H1 (cell line): ENCODE data around the gene RBMS1. TPM values are rescaled to one million over a fixed set of nuclear protein-coding genes. Genes with fewer than 3 reads are reported as not detected.

Experiments used
- CTCF ChIA-PET: fragments of 300-600 bp; sonication (Branson Sonifier 250); formaldehyde crosslinking; loops from one replicate; lab custom pipeline; 2021; ENCODE audit not compliant: partially characterized antibody; lab: Charles Lee
- POLR2A ChIA-PET: fragments of 300-600 bp; sonication (Branson Sonifier 250); formaldehyde crosslinking; loops from one replicate; lab custom pipeline; 2021; ENCODE audit warnings: inconsistent platforms; ENCODE audit not compliant: partially characterized antibody; lab: Charles Lee
- DNase-seq, 2 experiments: peaks; one replicate each; pipeline versions ENCODE4 v3.0.0 to v3.0.0-alpha.2; 2010 to 2022; ENCODE audit warnings: low spot score in 2 of 2, low read depth in 1 of 2, mixed read lengths in 1 of 2
- FAIRE-seq: peaks from 2 replicates; lab custom pipeline; 2011; peaks lifted over from hg19 to GRCh38; lab: Jason Lieb, UNC
- H2AFZ ChIP-seq: 2 replicates; pipeline ENCODE4 v1.8.1; 2012; ENCODE audit warnings: low read length, inconsistent platforms
- H2AK5ac ChIP-seq: 2 replicates; pipeline ENCODE4 v1.6.1; 2013; ENCODE audit warnings: low read depth, low read length
- H2BK120ac ChIP-seq: replicated peaks from 2 replicates; pipeline ENCODE3; 2013; ENCODE audit warnings: low read depth, low read length, inconsistent platforms
- H2BK12ac ChIP-seq: 2 replicates; pipeline ENCODE4 v1.6.1; 2013; ENCODE audit warnings: low read depth, low read length
- H2BK15ac ChIP-seq: 2 replicates; pipeline ENCODE4 v1.6.1; 2013; ENCODE audit warnings: low read length
- H2BK20ac ChIP-seq: 2 replicates; pipeline ENCODE4 v1.6.1; 2013; ENCODE audit warnings: low read length
- H2BK5ac ChIP-seq: 2 replicates; pipeline ENCODE4 v1.6.1; 2013; ENCODE audit warnings: low read depth, low read length
- H3K14ac ChIP-seq: 2 replicates; pipeline ENCODE4 v1.6.1; 2013; ENCODE audit warnings: inconsistent platforms; ENCODE audit not compliant: insufficient read length
- H3K18ac ChIP-seq: 2 replicates; pipeline ENCODE4 v1.6.1; 2013; ENCODE audit warnings: low read length; ENCODE audit errors: extremely low read depth
- H3K23ac ChIP-seq: 2 replicates; pipeline ENCODE4 v1.6.1; 2013; ENCODE audit warnings: inconsistent platforms; ENCODE audit not compliant: insufficient read length
- H3K23me2 ChIP-seq: 2 replicates; pipeline ENCODE4 v1.6.1; 2013; ENCODE audit warnings: low read depth, low read length
- H3K27ac ChIP-seq: 2 replicates; pipeline ENCODE4 v1.6.1; 2011; ENCODE audit warnings: low read depth, low read length, inconsistent platforms
- H3K27me3 ChIP-seq, 4 experiments: replicated peaks in 1 of 4; 1 replicate in 1 of 4; 2 replicates in 3 of 4; pipeline versions ENCODE4 v1.6.1 to v1.8.1; 2011 to 2013; ENCODE audit warnings: low read length in 3 of 4, mild to moderate bottlenecking in 3 of 4, inconsistent platforms in 2 of 4, mixed read lengths in 2 of 4, moderate library complexity in 1 of 4; ENCODE audit not compliant: control insufficient read depth in 3 of 4, insufficient read depth in 3 of 4; ENCODE audit errors: extremely low read depth in 1 of 4
- H3K36me3 ChIP-seq, 4 experiments: 2 replicates each; pipeline versions ENCODE4 v1.6.1 to v1.8.1; 2011 to 2013; ENCODE audit warnings: mild to moderate bottlenecking in 4 of 4, low read length in 3 of 4, moderate library complexity in 2 of 4, control low read depth in 1 of 4, inconsistent platforms in 1 of 4; ENCODE audit not compliant: insufficient read depth in 4 of 4, control insufficient read depth in 2 of 4
- H3K4ac ChIP-seq: replicated peaks from 2 replicates; pipeline ENCODE3; 2013; ENCODE audit warnings: low read length, low read depth, mixed read lengths, inconsistent platforms; ENCODE audit not compliant: insufficient read length
- H3K4me1 ChIP-seq, 4 experiments: replicated peaks in 1 of 4; 1 replicate in 1 of 4; 2 replicates in 3 of 4; pipeline versions ENCODE4 v1.6.1 to v1.8.1; 2011 to 2013; ENCODE audit warnings: low read length in 3 of 4, inconsistent platforms in 2 of 4, mixed read lengths in 1 of 4; ENCODE audit not compliant: insufficient read depth in 4 of 4, control insufficient read depth in 3 of 4
- H3K4me2 ChIP-seq, 2 experiments: 2 replicates each; pipeline versions ENCODE4 v1.6.1 to v1.8.1; 2011 to 2013; ENCODE audit warnings: low read depth in 2 of 2, low read length in 2 of 2, control low read depth in 1 of 2, inconsistent platforms in 1 of 2, mild to moderate bottlenecking in 1 of 2; ENCODE audit not compliant: insufficient read depth in 1 of 2
- H3K4me3 ChIP-seq, 4 experiments: fragments of 200-600, 300-600 bp in 1 of 4; sonication (generic), shearing (Covaris generic), sonication (Bioruptor Twin) in 1 of 4; 2 replicates each; pipeline versions ENCODE4 v1.5.1 to v1.8.1; 2011 to 2016; ENCODE audit warnings: low read length in 4 of 4, low read depth in 3 of 4, control low read depth in 2 of 4, inconsistent platforms in 2 of 4, mild to moderate bottlenecking in 2 of 4, mixed read lengths in 1 of 4, moderate library complexity in 1 of 4; ENCODE audit not compliant: insufficient read depth in 2 of 4; ENCODE audit errors: extremely low read depth in 1 of 4
- H3K56ac ChIP-seq: replicated peaks from 2 replicates; pipeline ENCODE3; 2013; ENCODE audit warnings: low read depth, mild to moderate bottlenecking, mixed read lengths, low read length, inconsistent platforms; ENCODE audit not compliant: insufficient read length
- H3K79me1 ChIP-seq: 2 replicates; pipeline ENCODE4 v1.6.1; 2013; ENCODE audit warnings: low read depth, low read length, control low read depth
- H3K79me2 ChIP-seq, 2 experiments: 2 replicates each; pipeline versions ENCODE4 v1.6.1 to v1.8.1; 2012 to 2013; ENCODE audit warnings: low read length in 2 of 2, mild to moderate bottlenecking in 2 of 2, inconsistent platforms in 1 of 2; ENCODE audit not compliant: insufficient read depth in 2 of 2, control insufficient read depth in 1 of 2
- H3K9ac ChIP-seq, 4 experiments: replicated peaks in 1 of 4; 1 replicate in 1 of 4; 2 replicates in 3 of 4; pipeline versions ENCODE4 v1.6.1 to v1.8.1; 2011 to 2013; ENCODE audit warnings: low read depth in 3 of 4, low read length in 3 of 4, control low read depth in 2 of 4, mild to moderate bottlenecking in 2 of 4, moderate library complexity in 2 of 4, inconsistent platforms in 1 of 4; ENCODE audit errors: extremely low read depth in 1 of 4
- H3K9me3 ChIP-seq, 2 experiments: 2 replicates each; pipeline versions ENCODE4 v1.6.1 to v1.8.1; 2012 to 2013; ENCODE audit warnings: mild to moderate bottlenecking in 2 of 2, moderate library complexity in 2 of 2, control low read depth in 1 of 2, inconsistent platforms in 1 of 2, low read depth in 1 of 2, low read length in 1 of 2, mixed read lengths in 1 of 2; ENCODE audit not compliant: insufficient read depth in 2 of 2
- H4K20me1 ChIP-seq, 2 experiments: replicated peaks in 1 of 2; 2 replicates each; pipeline versions ENCODE3 to v1.8.1; 2011 to 2013; ENCODE audit warnings: inconsistent platforms in 2 of 2, low read length in 2 of 2, mild to moderate bottlenecking in 1 of 2; ENCODE audit not compliant: insufficient read depth in 2 of 2, control insufficient read depth in 1 of 2
- H4K5ac ChIP-seq: 2 replicates; pipeline ENCODE4 v1.6.1; 2013; ENCODE audit warnings: low read length, low read depth, mixed read lengths, inconsistent platforms; ENCODE audit not compliant: insufficient read length
- H4K8ac ChIP-seq: 2 replicates; pipeline ENCODE4 v1.8.0; 2013; ENCODE audit warnings: mild to moderate bottlenecking, moderate library complexity, low read length, inconsistent platforms; ENCODE audit not compliant: insufficient read depth; ENCODE audit errors: extremely low read depth
- H4K91ac ChIP-seq: replicated peaks from 2 replicates; pipeline ENCODE3; 2013; ENCODE audit warnings: low read length, mixed read lengths, inconsistent platforms; ENCODE audit not compliant: insufficient read length
- ASH2L ChIP-seq: fragments of 200-600, 300-600 bp; sonication (generic); IDR thresholded peaks from one replicate; pipeline ENCODE4 v1.7.1; 2017; ENCODE audit warnings: low read length
- BCL11A ChIP-seq, 2 experiments: IDR thresholded peaks; one replicate each; pipeline ENCODE4 v1.6.1; 2011; ENCODE audit warnings: low read depth in 2 of 2, low read length in 2 of 2, mild to moderate bottlenecking in 2 of 2
- CBX8 ChIP-seq: fragments of 300-800, 300-1000 bp; sonication (generic); IDR thresholded peaks from 2 replicates; pipeline ENCODE4 v1.7.1; 2016; ENCODE audit warnings: low read depth, low read length, borderline replicate concordance
- CEBPB ChIP-seq: IDR thresholded peaks from 2 replicates; pipeline ENCODE4 v1.6.1; 2012; ENCODE audit warnings: low read depth, low read length
- CHD1 ChIP-seq: IDR thresholded peaks from 2 replicates; pipeline ENCODE4 v1.6.1; 2012; ENCODE audit warnings: low read depth, low read length, improper control_type of control experiment
- CTBP2 ChIP-seq: IDR thresholded peaks from 2 replicates; pipeline ENCODE4 v1.7.0; 2011; ENCODE audit warnings: borderline replicate concordance, mild to moderate bottlenecking, moderate library complexity, mixed read lengths, low read length; ENCODE audit not compliant: insufficient read depth, insufficient read length
- E2F6 ChIP-seq: IDR thresholded peaks from 2 replicates; pipeline ENCODE4 v1.6.1; 2012; ENCODE audit warnings: inconsistent platforms
- EZH2 ChIP-seq: fragments of 200-600 bp; sonication (generic); IDR thresholded peaks from 2 replicates; pipeline ENCODE4 v1.7.1; 2012; ENCODE audit warnings: low read depth, mild to moderate bottlenecking, moderate library complexity, low read length, inconsistent platforms; ENCODE audit not compliant: severe bottlenecking
- POU5F1 ChIP-seq: IDR thresholded peaks from 2 replicates; pipeline ENCODE4 v1.6.1; 2011; ENCODE audit warnings: low read depth, mild to moderate bottlenecking, low read length, moderate library complexity
- RNF2 ChIP-seq: fragments of 200-900, 300-1000 bp; sonication (generic); IDR thresholded peaks from 2 replicates; pipeline ENCODE4 v1.7.1; 2016; ENCODE audit warnings: borderline replicate concordance, low read depth, mild to moderate bottlenecking, antibody characterized with exemption, low read length; ENCODE audit not compliant: poor library complexity, severe bottlenecking; ENCODE audit errors: missing control alignments
- SRF ChIP-seq: IDR thresholded peaks from 2 replicates; pipeline ENCODE4 v1.6.1; 2011; ENCODE audit warnings: mild to moderate bottlenecking, low read depth, low read length, moderate library complexity
- TEAD4 ChIP-seq: IDR thresholded peaks from 2 replicates; pipeline ENCODE4 v1.6.1; 2012; ENCODE audit warnings: low read depth, low read length, inconsistent platforms, mixed read lengths
- YY1 ChIP-seq: IDR thresholded peaks from 2 replicates; pipeline ENCODE4 v1.6.1; 2011; ENCODE audit warnings: low read depth, mild to moderate bottlenecking, low read length
- WGBS, 2 experiments: shearing (Covaris generic) in 1 of 2; methylation state at CpG; one replicate each; pipeline versions ENCODE4 v1.1.6 to v1.1.7; 2013 to 2015; ENCODE audit warnings: low lambda C conversion rate in 2 of 2, mixed read lengths in 2 of 2, inconsistent platforms in 1 of 2, low coverage in 1 of 2, missing lambda C conversion rate in 1 of 2; ENCODE audit not compliant: insufficient replicate concordance in 2 of 2, insufficient coverage in 1 of 2, insufficient read length in 1 of 2; ENCODE audit errors: extremely low coverage in 1 of 2, missing lambda C conversion rate in 1 of 2; 5-methylcytosine and 5-hydroxymethylcytosine counted together
- polyA plus RNA-seq, 7 experiments: library from polyadenylated mRNA; depleted of rRNA in 3 of 7; stranded (reverse) in 5 of 7; unstranded in 2 of 7; fragments of >200 nt in 5 of 7; fragments of 200-250 nt in 2 of 7; gene quantifications; 1 replicate in 5 of 7; 2 replicates in 1 of 7; 4 replicates in 1 of 7; pipeline versions ENCODE4 v1.2.1 to v1.2.3, GENCODE V29; 2011 to 2013; ENCODE audit warnings: missing spikeins in 2 of 7, mixed read lengths in 2 of 7
- total RNA-seq: library from RNA; stranded (reverse); fragmentation: NEBNext Ultra II Directional; extraction: Animal tissue kit (Norgen Biotek cat#: 25700); gene quantifications from 2 replicates; pipeline ENCODE4 v1.2.1, GENCODE V29; 2021

The RBMS1 gene
- total and polyA plus RNA-seq, 2 of the 8 experiments (the other 6 are each of a cell fraction or from before 2014, with no cell fraction given) = 53.7 to 60.0 TPM

GRCh38 chr2:160308476-160308875 lies 185.1 kb downstream of the RBMS1 start:
- Histone ChIP-seq H3K9me3 (no peaks in the 10 kb centered on the region), H3K56ac (no peak overlapping the region), H3K23me2 (no peaks in the 10 kb centered on the region), H3K18ac (no peak overlapping the region), H3K4ac (no peak overlapping the region), H4K20me1 (no peaks in the 10 kb centered on the region), H2BK15ac (no peak overlapping the region), H3K36me3 (peaks cover 0 to 8% (median 0%) of the 10 kb centered on the region in 4 experiments; a peak in 4 of 8 replicates), H3K79me1 (no peaks in the 10 kb centered on the region; the same call in 1 of the 2 replicates), H3K27ac (no peak overlapping the region), H2AFZ (no peak overlapping the region), H2BK12ac (no peak overlapping the region), H3K9ac (no peak overlapping the region), H2BK120ac (no peak overlapping the region), H4K5ac (no peak overlapping the region), H4K8ac (no peak overlapping the region), H2BK5ac (no peak overlapping the region), H3K14ac (no peak overlapping the region), H3K4me1 (peaks cover 0 to 7% (median 3%) of the 10 kb centered on the region in 4 experiments; a peak in 2 of 7 replicates), H3K79me2 (no peaks in the 10 kb centered on the region), H3K4me2 (no peak overlapping the region; a peak in 1 of 4 replicates), H2AK5ac (no peak overlapping the region), H4K91ac (no peak overlapping the region), H2BK20ac (no peak overlapping the region), H3K23ac (no peak overlapping the region), H3K27me3 (no peaks in the 10 kb centered on the region; a peak in 1 of 7 replicates), H3K4me3 (no peak overlapping the region)
- WGBS, 2 experiments = 90% methylated on average over 3 of the region's 3 CpGs; no CpG with 5 or more reads in 1 of the 2 experiments
- no peak for DNase-seq
- CTCF ChIA-PET = interaction anchor here (1.0 to 2.4 kb wide), 4 partner anchors 13 to 242 kb away, joined by 3 to 8 read pairs (median 4); no protein-coding TSS in a partner anchor
- no peak for FAIRE-seq
- POLR2A ChIA-PET = interaction anchor here (1.3 kb wide), 1 partner anchor 9 kb away, joined by 3 read pairs; no protein-coding TSS in a partner anchor
- TF ChIP-seq POU5F1 (no peak), CBX8 (no peak), EZH2 (no peak), CHD1 (no peak), SRF (no peak), E2F6 (no peak), CTBP2 (no peak), YY1 (no peak), RNF2 (no peak), ASH2L (no peak), BCL11A (IDR thresholded peaks at IDR 0.05; ENCODE audit: low read depth in 2 of 2, low read length in 2 of 2) (no peak), CEBPB (no peak), TEAD4 (no peak)
